ENCODE results near the gene CCS. TPM values are rescaled to one million over a fixed set of nuclear protein-coding genes. Genes with fewer than 3 reads are reported as not detected.

CCS gene
- total and polyA plus RNA-seq, 9 of the 15 experiments (the other 6 are each of a cell fraction or from before 2014, with no cell fraction given) = 1.1 to 46.6 (median 26.8) TPM

DNA sequence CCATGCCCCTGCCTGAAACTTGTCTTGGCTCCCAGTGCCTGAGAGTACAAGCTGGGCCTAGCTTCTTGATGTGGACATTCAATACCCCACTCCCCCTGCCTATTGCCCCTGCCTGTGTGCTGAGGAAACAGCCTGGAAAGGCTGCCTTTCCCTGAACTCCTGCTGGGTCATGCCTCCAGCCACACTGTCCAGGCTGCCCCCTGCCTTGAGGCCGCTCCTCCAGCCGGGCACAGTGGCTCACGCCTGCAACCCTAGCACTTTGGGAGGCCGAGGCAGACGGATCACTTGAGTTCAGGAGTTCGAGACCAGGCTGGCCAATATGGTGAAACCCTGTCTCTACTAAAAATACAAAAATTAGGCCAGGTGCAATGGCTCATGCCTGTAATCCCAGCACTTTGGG is 10.1 kb downstream of the CCS start (continued):
- TF ChIP-seq, protein P1, sequence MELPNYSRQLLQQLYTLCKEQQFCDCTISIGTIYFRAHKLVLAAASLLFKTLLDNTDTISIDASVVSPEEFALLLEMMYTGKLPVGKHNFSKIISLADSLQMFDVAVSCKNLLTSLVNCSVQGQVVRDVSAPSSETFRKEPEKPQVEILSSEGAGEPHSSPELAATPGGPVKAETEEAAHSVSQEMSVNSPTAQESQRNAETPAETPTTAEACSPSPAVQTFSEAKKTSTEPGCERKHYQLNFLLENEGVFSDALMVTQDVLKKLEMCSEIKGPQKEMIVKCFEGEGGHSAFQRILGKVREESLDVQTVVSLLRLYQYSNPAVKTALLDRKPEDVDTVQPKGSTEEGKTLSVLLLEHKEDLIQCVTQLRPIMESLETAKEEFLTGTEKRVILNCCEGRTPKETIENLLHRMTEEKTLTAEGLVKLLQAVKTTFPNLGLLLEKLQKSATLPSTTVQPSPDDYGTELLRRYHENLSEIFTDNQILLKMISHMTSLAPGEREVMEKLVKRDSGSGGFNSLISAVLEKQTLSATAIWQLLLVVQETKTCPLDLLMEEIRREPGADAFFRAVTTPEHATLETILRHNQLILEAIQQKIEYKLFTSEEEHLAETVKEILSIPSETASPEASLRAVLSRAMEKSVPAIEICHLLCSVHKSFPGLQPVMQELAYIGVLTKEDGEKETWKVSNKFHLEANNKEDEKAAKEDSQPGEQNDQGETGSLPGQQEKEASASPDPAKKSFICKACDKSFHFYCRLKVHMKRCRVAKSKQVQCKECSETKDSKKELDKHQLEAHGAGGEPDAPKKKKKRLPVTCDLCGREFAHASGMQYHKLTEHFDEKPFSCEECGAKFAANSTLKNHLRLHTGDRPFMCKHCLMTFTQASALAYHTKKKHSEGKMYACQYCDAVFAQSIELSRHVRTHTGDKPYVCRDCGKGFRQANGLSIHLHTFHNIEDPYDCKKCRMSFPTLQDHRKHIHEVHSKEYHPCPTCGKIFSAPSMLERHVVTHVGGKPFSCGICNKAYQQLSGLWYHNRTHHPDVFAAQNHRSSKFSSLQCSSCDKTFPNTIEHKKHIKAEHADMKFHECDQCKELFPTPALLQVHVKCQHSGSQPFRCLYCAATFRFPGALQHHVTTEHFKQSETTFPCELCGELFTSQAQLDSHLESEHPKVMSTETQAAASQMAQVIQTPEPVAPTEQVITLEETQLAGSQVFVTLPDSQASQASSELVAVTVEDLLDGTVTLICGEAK (IDR thresholded peaks at IDR 0.05) = no peak
- TF ChIP-seq, protein P1 (CRISPR knock-in tag; IDR thresholded peaks at IDR 0.05) = no peak
- no peak for TF ChIP-seq MYBL2 (IDR thresholded peaks at IDR 0.05; ENCODE audit: low read depth)
- TF ChIP-seq MYBL2 (CRISPR knock-in tag; IDR thresholded peaks at IDR 0.05; ENCODE audit: borderline replicate concordance) = no peak
- TF ChIP-seq, protein P2, sequence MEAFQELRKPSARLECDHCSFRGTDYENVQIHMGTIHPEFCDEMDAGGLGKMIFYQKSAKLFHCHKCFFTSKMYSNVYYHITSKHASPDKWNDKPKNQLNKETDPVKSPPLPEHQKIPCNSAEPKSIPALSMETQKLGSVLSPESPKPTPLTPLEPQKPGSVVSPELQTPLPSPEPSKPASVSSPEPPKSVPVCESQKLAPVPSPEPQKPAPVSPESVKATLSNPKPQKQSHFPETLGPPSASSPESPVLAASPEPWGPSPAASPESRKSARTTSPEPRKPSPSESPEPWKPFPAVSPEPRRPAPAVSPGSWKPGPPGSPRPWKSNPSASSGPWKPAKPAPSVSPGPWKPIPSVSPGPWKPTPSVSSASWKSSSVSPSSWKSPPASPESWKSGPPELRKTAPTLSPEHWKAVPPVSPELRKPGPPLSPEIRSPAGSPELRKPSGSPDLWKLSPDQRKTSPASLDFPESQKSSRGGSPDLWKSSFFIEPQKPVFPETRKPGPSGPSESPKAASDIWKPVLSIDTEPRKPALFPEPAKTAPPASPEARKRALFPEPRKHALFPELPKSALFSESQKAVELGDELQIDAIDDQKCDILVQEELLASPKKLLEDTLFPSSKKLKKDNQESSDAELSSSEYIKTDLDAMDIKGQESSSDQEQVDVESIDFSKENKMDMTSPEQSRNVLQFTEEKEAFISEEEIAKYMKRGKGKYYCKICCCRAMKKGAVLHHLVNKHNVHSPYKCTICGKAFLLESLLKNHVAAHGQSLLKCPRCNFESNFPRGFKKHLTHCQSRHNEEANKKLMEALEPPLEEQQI (IDR thresholded peaks at IDR 0.05) = no peak
- TF ChIP-seq, protein P3, sequence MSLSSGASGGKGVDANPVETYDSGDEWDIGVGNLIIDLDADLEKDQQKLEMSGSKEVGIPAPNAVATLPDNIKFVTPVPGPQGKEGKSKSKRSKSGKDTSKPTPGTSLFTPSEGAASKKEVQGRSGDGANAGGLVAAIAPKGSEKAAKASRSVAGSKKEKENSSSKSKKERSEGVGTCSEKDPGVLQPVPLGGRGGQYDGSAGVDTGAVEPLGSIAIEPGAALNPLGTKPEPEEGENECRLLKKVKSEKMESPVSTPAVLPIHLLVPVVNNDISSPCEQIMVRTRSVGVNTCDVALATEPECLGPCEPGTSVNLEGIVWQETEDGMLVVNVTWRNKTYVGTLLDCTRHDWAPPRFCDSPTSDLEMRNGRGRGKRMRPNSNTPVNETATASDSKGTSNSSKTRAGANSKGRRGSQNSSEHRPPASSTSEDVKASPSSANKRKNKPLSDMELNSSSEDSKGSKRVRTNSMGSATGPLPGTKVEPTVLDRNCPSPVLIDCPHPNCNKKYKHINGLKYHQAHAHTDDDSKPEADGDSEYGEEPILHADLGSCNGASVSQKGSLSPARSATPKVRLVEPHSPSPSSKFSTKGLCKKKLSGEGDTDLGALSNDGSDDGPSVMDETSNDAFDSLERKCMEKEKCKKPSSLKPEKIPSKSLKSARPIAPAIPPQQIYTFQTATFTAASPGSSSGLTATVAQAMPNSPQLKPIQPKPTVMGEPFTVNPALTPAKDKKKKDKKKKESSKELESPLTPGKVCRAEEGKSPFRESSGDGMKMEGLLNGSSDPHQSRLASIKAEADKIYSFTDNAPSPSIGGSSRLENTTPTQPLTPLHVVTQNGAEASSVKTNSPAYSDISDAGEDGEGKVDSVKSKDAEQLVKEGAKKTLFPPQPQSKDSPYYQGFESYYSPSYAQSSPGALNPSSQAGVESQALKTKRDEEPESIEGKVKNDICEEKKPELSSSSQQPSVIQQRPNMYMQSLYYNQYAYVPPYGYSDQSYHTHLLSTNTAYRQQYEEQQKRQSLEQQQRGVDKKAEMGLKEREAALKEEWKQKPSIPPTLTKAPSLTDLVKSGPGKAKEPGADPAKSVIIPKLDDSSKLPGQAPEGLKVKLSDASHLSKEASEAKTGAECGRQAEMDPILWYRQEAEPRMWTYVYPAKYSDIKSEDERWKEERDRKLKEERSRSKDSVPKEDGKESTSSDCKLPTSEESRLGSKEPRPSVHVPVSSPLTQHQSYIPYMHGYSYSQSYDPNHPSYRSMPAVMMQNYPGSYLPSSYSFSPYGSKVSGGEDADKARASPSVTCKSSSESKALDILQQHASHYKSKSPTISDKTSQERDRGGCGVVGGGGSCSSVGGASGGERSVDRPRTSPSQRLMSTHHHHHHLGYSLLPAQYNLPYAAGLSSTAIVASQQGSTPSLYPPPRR (CRISPR knock-in tag; IDR thresholded peaks at IDR 0.05; ENCODE audit: borderline replicate concordance) = no peak
- TF ChIP-seq, protein P4, sequence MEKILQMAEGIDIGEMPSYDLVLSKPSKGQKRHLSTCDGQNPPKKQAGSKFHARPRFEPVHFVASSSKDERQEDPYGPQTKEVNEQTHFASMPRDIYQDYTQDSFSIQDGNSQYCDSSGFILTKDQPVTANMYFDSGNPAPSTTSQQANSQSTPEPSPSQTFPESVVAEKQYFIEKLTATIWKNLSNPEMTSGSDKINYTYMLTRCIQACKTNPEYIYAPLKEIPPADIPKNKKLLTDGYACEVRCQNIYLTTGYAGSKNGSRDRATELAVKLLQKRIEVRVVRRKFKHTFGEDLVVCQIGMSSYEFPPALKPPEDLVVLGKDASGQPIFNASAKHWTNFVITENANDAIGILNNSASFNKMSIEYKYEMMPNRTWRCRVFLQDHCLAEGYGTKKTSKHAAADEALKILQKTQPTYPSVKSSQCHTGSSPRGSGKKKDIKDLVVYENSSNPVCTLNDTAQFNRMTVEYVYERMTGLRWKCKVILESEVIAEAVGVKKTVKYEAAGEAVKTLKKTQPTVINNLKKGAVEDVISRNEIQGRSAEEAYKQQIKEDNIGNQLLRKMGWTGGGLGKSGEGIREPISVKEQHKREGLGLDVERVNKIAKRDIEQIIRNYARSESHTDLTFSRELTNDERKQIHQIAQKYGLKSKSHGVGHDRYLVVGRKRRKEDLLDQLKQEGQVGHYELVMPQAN (IDR thresholded peaks at IDR 0.05; ENCODE audit: borderline replicate concordance) = no peak
- no peak for TF ChIP-seq TEAD1 (CRISPR knock-in tag; IDR thresholded peaks at IDR 0.05)
- TF ChIP-seq RBM14 (IDR thresholded peaks at IDR 0.05; ENCODE audit: borderline replicate concordance, insufficient read depth, low read depth, low read length) = no peak
